Measurements from ENCODE around the gene SEMA3C. TPM values are rescaled to one million over a fixed set of nuclear protein-coding genes. Genes with fewer than 3 reads are reported as not detected.
A peak's percentile ranks its signal among the peaks of the same experiment; 100 is the strongest.

Gene SEMA3C
- total RNA-seq, 2 donors from 2014 or later = 0.09 to 0.15 TPM

GRCh38 chr7:80733333-80733915, 185.4 kb downstream of the SEMA3C start:
- no peak overlapping the region for H3K27ac Mint-ChIP-seq
- H3K36me3 Mint-ChIP-seq (ENCODE audit: low read depth) = no peaks in the 10 kb centered on the region
- H3K4me3 Mint-ChIP-seq = no peak overlapping the region
- Histone ChIP-seq H3K27ac (ENCODE audit: low read depth, low read length) (no peak overlapping the region), H3K9ac (ENCODE audit: extremely low read depth, low read length, poor library complexity, severe bottlenecking) (no peak overlapping the region), H3K27me3 (ENCODE audit: control insufficient read depth, insufficient read depth, low read length, poor library complexity, severe bottlenecking) (no peaks in the 10 kb centered on the region), H3K9me3 (ENCODE audit: control insufficient read depth, low read length) (no peaks in the 10 kb centered on the region), H3K4me3 (ENCODE audit: low read length) (no peak overlapping the region), H3K4me1 (ENCODE audit: control insufficient read depth, insufficient read depth, low read length) (peaks cover 3% of the 10 kb centered on the region), H3K36me3 (ENCODE audit: control insufficient read depth, insufficient read depth, low read length) (no peaks in the 10 kb centered on the region)
- peaks cover 4% of the 10 kb centered on the region for H3K4me1 Mint-ChIP-seq
- 82 to 100% methylated on average over 1 to 2 of the region's 3 CpGs for WGBS, 2 experiments (ENCODE audit: insufficient coverage in 1 of 2, insufficient read length in 1 of 2)
- H3K27me3 Mint-ChIP-seq (ENCODE audit: insufficient read depth) = peaks cover 8% of the 10 kb centered on the region
- no peak for DNase-seq
- no peaks in the 10 kb centered on the region for H3K9me3 Mint-ChIP-seq
- TF ChIP-seq CTCF (conservative IDR thresholded peaks at IDR 0.05) = no peak

GRCh38 chr7:80732630-80733029, 186.2 kb downstream of the SEMA3C start:
- H3K36me3 Mint-ChIP-seq (ENCODE audit: low read depth) = no peaks in the 10 kb centered on the region
- no peak overlapping the region for H3K4me3 Mint-ChIP-seq
- no peaks in the 10 kb centered on the region for H3K9me3 Mint-ChIP-seq
- Histone ChIP-seq H3K36me3 (ENCODE audit: control insufficient read depth, insufficient read depth, low read length) (no peaks in the 10 kb centered on the region), H3K9me3 (ENCODE audit: control insufficient read depth, low read length) (no peaks in the 10 kb centered on the region), H3K27ac (ENCODE audit: low read depth, low read length) (no peak overlapping the region), H3K4me1 (ENCODE audit: control insufficient read depth, insufficient read depth, low read length) (peaks cover 3% of the 10 kb centered on the region), H3K27me3 (ENCODE audit: control insufficient read depth, insufficient read depth, low read length, poor library complexity, severe bottlenecking) (no peaks in the 10 kb centered on the region), H3K9ac (ENCODE audit: extremely low read depth, low read length, poor library complexity, severe bottlenecking) (no peak overlapping the region), H3K4me3 (ENCODE audit: low read length) (no peak overlapping the region)
- DNase-seq = peak; percentile 55
- no peak overlapping the region for H3K27ac Mint-ChIP-seq
- TF ChIP-seq CTCF (conservative IDR thresholded peaks at IDR 0.05) = peak; percentile 72
- H3K27me3 Mint-ChIP-seq (ENCODE audit: insufficient read depth) = peaks cover 8% of the 10 kb centered on the region
- 74 to 83% methylated on average over 4 to 6 of the region's 6 CpGs for WGBS, 2 experiments (ENCODE audit: insufficient coverage in 1 of 2, insufficient read length in 1 of 2)
- H3K4me1 Mint-ChIP-seq = peaks cover 4% of the 10 kb centered on the region

- Histone ChIP-seq H3K9me3 (ENCODE audit: control insufficient read depth, low read length) (no peaks in the 10 kb centered on the region), H3K27me3 (ENCODE audit: control insufficient read depth, insufficient read depth, low read length, poor library complexity, severe bottlenecking) (no peaks in the 10 kb centered on the region), H3K9ac (ENCODE audit: extremely low read depth, low read length, poor library complexity, severe bottlenecking) (no peak overlapping the region), H3K36me3 (ENCODE audit: control insufficient read depth, insufficient read depth, low read length) (no peaks in the 10 kb centered on the region), H3K4me1 (ENCODE audit: control insufficient read depth, insufficient read depth, low read length) (peaks cover 2% of the 10 kb centered on the region), H3K27ac (ENCODE audit: low read depth, low read length) (no peak overlapping the region), H3K4me3 (ENCODE audit: low read length) (no peak overlapping the region)
- peaks cover 8% of the 10 kb centered on the region for H3K27me3 Mint-ChIP-seq (ENCODE audit: insufficient read depth)
- no peak for TF ChIP-seq CTCF (conservative IDR thresholded peaks at IDR 0.05)
- DNase-seq = no peak
- no peaks in the 10 kb centered on the region for H3K9me3 Mint-ChIP-seq
- no peak overlapping the region for H3K27ac Mint-ChIP-seq
- H3K4me1 Mint-ChIP-seq = peaks cover 4% of the 10 kb centered on the region
- 86 to 87% methylated on average over 1 to 2 of the region's 2 CpGs for WGBS, 2 experiments (ENCODE audit: insufficient coverage in 1 of 2, insufficient read length in 1 of 2)
- no peaks in the 10 kb centered on the region for H3K36me3 Mint-ChIP-seq (ENCODE audit: low read depth)
- H3K4me3 Mint-ChIP-seq = no peak overlapping the region
Observed at GRCh38 chr7:80731281-80731680, 187.6 kb downstream of the SEMA3C start.
